GM21360 (cell line): ENCODE results near the gene AIRE.
"Not testable (repeated sequence)": the region's sequence is repeated elsewhere in the genome, so short reads cannot be mapped to it uniquely, and the experiment has no call there.

Experiments used
- ATAC-seq: cut with Tn5 transposase; IDR thresholded peaks from one replicate; pipeline ENCODE4 v1.9.1; 2021; ENCODE audit warnings: mild to moderate bottlenecking, moderate library complexity; ENCODE audit not compliant: unreplicated experiment

The AIRE gene

DNA sequence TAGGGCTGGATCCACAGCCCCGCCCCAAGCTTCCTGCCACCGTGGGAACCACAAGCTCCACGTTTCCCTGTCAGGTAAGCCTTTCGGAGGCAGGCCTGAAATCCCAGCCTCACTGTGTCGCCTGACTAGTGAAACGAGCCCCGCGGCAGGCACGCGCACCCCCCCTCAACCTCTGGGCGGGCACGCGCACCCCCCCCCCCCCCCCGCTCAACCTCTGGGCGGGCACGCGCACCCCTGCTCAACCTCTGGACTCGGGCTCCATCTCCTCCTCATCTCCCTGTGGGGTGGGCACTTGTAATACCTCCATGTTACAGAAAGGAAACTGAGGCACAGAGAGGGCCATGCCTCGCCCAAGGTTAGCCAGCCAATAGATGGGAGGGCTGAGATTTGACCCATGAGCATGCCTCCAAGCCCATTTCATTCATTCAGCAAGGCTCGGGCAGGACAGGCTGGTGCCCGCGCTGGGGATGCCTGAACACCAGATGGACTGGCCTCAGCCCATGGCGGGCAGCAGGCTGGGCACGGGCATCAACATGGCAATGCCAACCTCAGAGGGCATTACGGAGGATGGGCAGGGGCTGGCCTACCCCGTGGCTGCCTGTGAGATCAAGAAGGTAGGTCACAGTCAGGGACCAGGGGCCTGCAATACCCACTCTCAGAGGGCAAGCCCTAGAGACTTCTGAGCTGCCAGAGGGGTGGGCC lies 48.8 kb downstream of the AIRE start:
- no peak for ATAC-seq

DNA sequence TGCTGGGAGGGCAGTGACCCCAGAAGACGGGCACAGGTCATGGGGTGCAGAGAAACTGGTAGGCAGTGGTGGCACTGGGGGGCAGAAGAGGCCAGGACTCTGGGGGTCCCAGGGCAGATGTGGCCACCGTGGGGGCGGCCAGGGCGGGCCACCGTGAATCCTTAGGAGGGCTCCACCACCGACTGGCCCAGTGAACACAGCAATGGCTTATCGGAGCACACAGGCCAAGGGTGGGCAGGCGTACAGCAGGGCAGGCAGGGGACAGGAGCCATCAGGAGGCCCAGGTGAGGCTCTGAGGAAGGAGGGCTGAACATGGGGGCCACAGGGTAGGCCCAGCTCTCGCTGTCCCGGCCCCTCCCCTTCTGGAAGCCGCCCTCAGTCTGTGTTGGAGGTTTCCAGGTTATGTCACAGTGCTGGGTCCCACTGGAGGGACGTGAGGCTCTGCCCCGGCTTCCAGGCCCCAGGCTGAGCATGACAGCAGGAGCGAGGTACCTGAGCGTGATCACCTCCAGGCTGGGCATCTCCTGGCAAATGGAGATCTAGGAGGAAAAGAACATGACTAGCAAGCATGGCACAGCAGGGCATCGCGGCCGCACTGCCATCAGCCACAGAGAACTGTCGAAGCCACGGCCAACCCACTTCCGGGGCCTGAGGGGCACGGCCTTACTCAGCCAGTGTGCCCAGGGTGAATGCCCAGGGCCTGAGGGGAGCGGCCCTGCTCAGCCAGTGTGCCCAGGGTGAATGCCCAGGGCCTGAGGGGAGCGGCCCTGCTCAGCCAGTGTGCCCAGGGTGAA lies 49.8 kb downstream of the AIRE start:
- ATAC-seq = no peak

DNA sequence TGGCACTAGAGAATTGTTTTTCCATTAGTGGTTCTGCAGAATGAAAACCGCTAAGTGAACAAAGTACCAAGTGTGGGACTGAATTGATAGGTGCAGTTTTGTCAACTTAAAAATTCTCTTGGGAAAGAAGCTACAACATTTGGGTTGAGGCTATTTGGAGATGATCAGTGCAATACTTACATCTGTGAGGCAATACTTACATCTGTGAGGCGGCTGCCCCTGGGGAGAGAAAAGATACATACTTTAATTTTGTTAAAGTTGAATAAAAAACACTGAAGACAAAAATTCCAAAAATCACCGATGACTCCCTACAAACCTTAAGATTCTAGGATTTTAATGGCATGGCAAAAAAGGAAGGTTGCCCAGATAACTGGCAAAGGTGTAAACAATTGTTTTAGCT lies 51.8 kb downstream of the AIRE start:
- ATAC-seq = no peak

DNA sequence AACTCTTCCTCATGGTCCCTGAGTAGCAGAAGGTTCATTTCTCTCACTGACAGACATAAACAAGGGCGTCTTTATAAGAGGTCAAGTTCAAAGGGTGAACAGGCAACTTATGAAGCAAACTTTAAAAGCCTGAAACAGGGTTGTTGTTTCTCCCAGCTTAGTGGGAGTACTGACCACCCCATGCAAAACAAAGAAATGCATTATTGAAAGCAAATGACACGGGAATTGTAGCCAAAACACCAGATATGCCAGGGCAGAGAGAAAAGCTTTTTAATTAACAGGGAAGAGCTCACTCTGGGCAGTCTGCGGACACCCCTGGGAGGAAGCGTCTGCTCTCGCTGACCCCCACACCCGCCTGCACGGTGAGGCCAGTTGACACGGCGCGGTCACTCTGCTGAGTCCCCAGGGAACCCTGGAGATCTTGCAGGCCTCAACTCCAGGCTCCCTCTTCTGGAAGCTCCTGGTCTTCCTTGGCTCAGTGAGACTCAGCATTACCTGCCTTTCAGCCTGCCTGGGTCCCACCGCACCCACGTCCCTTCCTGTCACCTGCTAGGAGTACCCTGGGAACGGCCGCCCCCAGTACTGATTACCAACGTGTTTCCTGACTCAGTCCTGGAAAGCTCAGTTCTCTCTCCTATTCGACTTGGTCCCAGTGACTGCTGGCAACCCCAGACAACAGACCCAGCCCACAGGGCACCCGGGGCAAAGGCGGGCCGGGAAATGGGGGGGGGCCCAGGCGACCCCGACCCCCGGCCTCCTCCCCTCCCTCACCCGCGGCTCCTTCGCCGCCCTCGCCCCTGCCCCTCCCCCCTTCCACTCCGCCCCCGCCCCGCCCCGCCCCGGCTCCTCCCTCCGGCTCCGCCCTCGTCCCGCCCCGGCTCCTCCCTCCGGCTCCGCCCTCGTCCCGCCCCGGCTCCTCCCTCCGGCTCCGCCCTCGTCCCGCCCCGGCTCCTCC lies 52.5 kb downstream of the AIRE start:
- ATAC-seq = no peak

DNA sequence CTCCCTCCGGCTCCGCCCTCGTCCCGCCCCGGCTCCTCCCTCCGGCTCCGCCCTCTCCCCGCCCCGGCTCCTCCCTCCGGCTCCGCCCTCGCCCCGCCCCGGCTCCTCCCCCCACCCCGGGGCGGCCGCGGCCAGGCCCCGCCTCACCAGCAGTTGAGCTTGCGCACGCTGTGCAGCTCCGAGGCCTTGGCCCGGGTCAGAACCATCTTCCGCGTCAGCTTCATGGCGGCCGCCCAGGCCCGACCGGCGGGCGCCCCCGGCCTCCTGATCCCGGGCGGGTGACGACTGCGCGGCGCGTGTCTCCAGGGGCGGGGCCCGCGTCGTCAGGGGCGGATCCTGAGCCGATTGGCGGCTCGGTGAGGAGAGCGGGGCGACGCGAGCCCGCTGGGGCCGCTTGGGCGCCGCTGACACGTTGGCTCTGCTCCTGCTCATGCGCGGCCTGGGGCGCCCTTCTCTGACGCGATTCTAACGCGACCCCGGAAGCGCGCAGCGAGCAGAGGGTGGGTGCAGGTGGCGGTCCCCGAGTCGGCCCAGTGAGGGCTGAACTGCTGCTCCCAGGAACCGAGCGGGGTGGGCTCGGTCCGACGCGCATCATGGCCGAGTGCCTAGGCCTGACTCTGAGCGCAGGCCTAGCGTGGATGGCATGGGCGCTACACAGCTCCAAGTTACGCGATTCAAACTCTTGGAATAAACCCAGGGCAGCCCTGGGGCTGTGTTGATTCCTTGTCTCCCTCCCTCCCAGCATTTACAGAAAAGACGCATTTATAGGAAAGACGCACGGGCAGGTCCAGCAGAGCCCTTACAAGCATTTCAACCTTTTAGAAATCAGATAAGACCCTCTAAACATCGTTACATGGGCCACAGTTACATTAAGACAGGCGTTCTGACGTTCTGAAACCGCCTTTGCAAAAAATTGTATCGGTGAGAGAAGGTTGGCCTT lies 53.6 kb downstream of the AIRE start, which contains the start of gene CFAP410:
TSS of gene CFAP410 (minus strand) at position 420 of the 940 bp plus-strand sequence. CDS start at position 224, 196 bp downstream.
- peak; percentile 93 for ATAC-seq

DNA sequence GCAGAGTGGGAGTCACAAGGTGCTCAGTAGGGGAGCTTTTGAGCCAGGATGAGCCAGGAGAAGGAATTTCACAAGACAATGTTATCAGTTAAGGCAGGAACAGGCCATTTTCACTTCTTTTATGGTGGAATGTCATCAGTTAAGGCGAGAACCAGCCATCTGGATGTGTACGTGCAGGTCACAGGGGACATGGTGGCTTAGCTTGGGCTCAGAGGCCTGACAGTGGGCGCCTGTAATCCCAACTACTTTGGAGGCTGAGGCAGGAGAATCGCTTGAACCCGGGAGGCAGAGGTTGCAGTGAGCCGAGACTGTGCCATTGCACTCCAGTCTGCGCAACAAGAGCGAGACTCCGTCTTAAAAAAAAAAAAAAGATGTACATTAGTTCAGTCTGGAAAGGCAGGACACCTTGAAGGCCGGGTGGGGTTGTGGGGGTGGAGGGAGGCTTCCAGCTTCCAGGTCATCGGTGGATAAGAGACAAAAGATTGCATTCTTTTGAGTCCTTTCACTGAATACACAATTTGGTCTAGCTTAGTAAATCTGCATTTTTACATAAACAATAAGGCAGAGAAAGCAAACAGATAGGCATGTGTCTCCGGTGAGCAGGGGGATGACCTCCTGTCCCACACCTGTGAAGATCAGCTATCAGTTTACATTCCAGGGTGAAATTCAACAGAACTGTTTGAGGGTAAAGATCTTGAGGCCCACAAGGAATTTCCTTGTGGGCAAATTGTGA lies 56.2 kb downstream of the AIRE start:
- not testable (repeated sequence) for ATAC-seq

DNA sequence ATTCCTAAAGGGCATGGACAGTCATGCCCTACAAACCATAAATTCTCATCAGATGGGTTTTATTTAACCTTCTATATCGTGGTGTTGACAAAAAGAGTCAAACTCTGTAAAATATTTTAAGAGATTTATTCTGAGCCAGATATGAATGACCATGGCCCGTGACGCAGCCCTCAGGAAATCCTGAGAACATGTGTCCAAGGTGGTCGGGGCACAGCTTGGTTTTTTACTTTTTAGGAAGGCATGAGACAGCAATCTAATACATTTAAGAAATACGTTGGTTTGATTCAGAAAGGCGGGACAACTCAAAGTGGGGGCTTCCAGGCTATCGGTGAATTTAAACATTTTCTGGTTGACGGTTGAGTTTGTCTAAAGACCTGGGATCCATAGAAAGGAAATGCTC lies 57.3 kb downstream of the AIRE start:
- not testable (repeated sequence) for ATAC-seq

DNA sequence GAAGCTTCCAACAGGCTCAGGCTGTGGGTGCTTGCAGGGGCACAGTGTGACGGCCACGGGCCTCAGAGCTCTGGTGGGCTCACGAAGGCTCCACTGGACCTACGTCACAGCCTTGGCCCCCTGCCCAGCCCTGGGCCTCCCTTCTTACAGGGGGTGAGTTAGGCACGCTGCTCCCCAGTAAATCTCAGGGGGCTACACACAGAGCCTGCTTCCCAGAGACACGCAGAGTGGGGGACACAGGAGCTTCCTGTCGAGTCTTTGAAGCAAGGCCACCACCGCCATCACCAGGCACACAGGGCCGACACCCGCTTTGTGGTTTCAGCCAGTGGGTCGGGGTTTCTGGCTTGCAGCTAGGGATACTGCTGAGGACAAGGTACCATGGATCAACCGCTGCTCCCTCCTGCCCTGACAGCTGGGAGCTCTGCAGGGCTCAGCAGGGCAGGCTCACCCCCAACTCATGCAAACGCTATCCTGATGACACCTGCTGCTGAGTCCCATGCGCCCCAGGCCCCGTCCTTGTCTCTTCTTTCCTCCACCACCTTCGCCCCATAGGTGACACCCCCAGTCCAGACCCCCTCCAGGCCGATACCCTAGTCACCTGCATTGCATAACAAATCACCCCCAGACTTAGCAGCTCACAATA lies 59.0 kb downstream of the AIRE start:
- ATAC-seq = no peak

DNA sequence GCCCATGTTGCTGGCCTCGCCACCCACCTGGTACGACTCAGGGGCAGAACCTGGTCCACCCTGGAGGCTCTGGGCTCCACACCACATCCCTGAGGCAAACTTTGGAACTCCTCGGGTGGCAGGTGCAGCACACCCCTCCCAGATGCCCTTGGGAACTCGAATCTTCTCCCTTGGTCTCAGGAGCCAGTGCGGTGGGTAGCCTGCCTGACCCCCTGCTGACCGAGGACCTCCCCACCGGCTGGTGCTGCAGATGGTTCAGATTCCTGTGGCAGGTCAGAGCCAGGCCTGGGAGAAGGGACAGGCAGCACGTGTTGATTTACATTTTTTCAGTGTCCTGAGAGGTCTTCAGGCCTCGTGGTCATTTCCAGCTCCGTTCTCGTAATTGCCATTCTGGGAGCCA lies 59.8 kb downstream of the AIRE start:
- no peak for ATAC-seq

DNA sequence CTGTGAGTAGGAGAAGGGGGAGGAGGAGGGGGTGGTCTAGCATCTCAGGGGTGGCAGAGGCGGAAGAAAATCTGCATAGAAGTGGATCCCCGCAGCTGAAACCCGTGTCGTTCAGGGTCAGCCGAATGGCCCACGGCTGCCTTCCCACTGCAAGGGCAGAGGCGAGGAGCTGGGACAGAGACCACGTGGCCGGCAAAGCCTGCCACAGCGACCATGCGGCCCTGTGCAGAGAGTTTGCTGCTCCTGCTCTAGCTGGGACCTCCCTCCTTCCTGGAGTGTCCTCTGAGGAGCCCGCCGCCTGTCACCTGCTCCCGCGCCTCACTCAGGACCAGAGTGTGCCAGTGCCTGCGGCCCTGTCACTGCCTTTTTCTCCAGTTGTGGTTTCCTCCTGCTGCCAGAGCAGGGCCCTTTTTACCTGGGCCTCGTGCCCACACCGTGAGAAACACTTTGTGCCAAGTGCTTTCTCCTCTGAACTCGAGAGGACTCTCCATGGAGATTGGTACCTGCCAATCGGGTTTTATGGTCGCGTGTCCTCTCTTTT lies 62.3 kb downstream of the AIRE start:
- no peak for ATAC-seq
